Bronchial smooth muscle cell (primary cell): ENCODE results near the gene MATN1. TPM values are rescaled to one million over a fixed set of nuclear protein-coding genes. Genes with fewer than 3 reads are reported as not detected.

Experiments used
- total RNA-seq: library from RNA; depleted of rRNA; stranded (reverse); fragments of >200 nt; gene quantifications from 2 replicates; pipeline ENCODE4 v1.2.1, GENCODE V29; 2014

MATN1 gene, protein sequence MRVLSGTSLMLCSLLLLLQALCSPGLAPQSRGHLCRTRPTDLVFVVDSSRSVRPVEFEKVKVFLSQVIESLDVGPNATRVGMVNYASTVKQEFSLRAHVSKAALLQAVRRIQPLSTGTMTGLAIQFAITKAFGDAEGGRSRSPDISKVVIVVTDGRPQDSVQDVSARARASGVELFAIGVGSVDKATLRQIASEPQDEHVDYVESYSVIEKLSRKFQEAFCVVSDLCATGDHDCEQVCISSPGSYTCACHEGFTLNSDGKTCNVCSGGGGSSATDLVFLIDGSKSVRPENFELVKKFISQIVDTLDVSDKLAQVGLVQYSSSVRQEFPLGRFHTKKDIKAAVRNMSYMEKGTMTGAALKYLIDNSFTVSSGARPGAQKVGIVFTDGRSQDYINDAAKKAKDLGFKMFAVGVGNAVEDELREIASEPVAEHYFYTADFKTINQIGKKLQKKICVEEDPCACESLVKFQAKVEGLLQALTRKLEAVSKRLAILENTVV
- total RNA-seq = 0.17 TPM in 1 of 2 replicates, not detected in the other

DNA sequence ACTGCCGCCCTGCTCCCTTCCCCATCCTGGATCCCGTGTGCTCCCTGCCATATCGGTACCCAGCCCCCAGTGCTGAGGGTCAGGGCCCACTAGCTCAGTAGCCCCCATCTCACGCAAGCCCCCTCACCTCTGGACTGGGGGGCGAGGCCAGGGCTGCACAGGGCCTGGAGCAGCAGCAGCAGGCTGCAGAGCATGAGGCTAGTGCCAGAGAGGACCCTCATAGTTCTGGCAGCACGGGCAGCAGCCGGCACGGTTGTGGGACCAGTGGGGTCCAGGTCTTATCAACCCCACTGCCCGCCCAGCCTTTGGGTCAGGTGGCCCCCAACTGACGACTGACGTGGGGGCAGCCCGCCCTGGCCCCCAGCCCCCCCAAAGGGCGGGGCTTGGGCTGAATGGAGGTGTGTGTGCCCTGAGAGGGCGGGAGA lies at the start of gene MATN1:
TSS of gene MATN1 (minus strand) at position 255 of the 425 bp plus-strand sequence. CDS start at position 221, 34 bp downstream.

GRCh38 chr1:30757352-30758120 lies 34.2 kb upstream of the MATN1 start, which contains the start of gene LAPTM5:
TSS of gene LAPTM5 (minus strand) at chr1:30757774. CDS start at chr1:30757745, 29 bp downstream.

Other genes starting within 250 kb of the MATN1 start
- under 0.01 TPM in 2 replicates for gene LAPTM5, start 34.2 kb upstream of the MATN1 start, total RNA-seq
- 15.3 and 16.1 TPM in 2 replicates for gene SDC3, start 185.2 kb upstream of the MATN1 start, total RNA-seq